Left kidney (tissue), 2 donors: ENCODE results near the gene CYP21A2. TPM values are rescaled to one million over a fixed set of nuclear protein-coding genes. Genes with fewer than 3 reads are reported as not detected.

Experiments used
- DNase-seq: peaks from one replicate; pipeline ENCODE4 v3.0.0-alpha.2; 2013
- polyA plus RNA-seq: library from polyadenylated mRNA; unstranded; fragments of 120-200 nt; gene quantifications from one replicate; pipeline ENCODE4 v1.2.1, GENCODE V29; 2013; ENCODE audit not compliant: insufficient read length

The CYP21A2 gene
- polyA plus RNA-seq, 1 donor: 0.55 TPM

DNA sequence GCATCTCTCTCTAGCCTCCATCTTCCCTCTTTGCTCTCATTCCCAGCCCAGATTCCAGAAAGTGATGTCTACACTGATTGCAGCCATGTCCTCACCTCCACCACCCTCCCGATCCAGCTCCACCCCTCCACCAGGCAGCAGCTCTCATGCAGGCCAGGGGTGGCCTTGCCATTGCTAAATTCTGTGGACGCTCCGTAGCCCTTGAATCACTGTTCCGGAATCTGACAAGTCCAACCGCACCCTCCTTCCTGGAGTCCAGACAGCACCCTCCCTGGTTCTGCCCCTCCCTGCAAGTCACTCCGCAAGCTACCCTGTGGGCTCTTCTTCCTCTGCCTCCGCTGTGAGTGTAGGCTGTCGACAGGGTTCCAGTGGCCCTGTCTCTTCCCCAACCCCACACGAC, 44.7 kb downstream of the CYP21A2 start:
- no peak for DNase-seq

- DNase-seq: no peak
These were observed 45.9 kb downstream of the CYP21A2 start for GRCh38 chr6:32083812-32084768.

DNA sequence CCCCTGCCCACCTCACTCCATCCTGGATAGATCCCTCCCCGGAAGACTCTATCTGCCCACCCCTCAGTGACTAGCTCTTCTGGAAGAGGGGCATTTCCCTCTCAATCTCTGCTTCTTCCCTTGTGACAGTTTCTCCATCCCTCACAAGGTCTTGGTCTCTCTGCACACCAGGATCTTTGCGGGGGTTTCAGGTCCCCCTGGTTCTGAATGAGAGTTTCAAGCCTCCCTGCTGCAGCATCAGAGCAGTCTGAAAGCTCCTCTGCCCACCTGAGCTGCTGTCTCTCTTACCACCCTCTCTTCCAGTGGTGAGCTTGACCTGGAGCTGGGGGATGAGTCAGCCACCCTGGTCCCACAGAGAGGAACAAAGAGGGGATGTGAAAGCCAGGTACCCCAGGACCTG, 46.6 kb downstream of the CYP21A2 start:
- DNase-seq: no peak

DNA sequence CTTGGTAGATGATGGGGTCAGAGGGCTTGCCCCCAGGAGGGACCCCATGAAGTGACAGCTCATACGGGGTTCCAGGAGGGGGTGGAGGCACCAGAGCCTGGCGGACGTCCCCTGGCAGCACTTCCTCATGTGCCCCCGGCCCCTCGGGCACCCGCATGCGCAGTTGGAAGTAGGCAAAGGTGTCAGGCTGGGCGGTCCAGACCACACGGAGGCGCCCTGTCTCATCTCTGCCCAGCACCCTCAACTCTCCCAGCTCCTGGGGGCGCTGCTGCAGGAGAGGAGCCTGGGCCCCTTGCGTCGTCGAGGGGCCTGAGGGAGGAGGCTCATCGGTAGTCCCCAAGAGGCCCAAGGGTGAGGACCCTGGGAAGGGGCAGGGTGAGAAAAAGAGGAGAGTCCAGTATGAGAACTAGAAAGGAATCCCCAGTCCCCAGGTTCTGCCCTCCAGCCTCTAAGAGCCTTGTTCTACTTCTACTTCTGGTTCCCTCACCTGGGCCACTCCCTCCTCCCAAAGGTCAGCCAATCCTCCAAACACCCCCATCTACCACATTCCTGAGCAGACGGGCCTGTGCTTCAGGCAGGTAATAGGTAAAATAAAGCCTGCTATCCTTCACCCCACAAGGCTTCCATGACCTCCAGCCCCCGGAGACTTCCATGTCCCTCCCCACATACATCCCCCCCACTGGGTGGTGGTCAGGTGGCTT, 47.7 kb downstream of the CYP21A2 start:
- no peak for DNase-seq

- DNase-seq: no peak
These were observed 48.7 kb downstream of the CYP21A2 start for GRCh38 chr6:32086661-32087573.

- peak; percentile 57 for DNase-seq
These were observed 49.6 kb downstream of the CYP21A2 start for GRCh38 chr6:32087574-32088486.

- no peak for DNase-seq
These were observed 50.4 kb downstream of the CYP21A2 start for GRCh38 chr6:32088487-32089049.

DNA sequence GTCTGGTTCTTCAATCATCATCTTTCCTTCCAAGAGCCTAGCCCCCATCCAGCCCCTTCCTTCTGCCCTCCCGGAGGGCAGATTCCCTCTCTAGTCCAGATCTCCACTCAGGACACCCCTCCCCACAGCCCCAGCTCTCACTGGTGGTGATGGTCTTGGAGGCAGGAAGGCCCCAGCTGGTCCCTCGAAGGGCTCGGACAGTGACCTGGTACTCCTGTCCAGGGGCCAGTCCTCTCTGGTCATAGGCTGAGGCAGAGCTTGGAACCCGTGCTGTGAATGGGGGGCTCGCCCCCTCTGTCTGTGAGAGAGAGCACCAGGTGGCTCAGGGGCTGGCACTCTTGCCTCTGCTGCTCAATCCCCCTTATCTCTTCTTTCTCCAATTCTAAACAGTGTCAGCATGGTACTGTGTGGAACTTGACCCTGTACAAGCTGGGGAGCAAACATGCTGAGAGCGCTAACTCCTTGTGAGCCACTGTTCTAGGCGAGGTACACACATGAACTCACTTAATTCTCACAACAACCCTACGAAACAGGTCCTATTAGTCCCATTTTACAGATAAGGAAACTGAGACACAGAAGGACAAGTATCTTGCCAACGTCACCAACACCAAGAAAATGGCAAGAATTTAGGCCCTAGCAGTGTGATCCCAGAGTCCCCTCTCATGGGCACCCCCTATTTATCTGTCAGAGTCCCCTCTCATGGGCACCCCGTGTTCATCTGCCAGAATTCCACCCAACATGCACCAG, 51.0 kb downstream of the CYP21A2 start:
- no peak for DNase-seq

Other genes with a start within 250 kb of the CYP21A2 start
- gene VARS1, start 242.7 kb upstream of the CYP21A2 start, polyA plus RNA-seq: 69.7 TPM
- 71.7 TPM for gene LSM2, start 231.4 kb upstream of the CYP21A2 start, polyA plus RNA-seq
- 3.8 TPM for gene HSPA1L, start 223.1 kb upstream of the CYP21A2 start, polyA plus RNA-seq
- gene HSPA1A, start 222.9 kb upstream of the CYP21A2 start, polyA plus RNA-seq: 72.3 TPM
- gene HSPA1B, start 210.7 kb upstream of the CYP21A2 start, polyA plus RNA-seq: 112 TPM
- gene NEU1, start 175.6 kb upstream of the CYP21A2 start, polyA plus RNA-seq: 66.3 TPM
- gene SLC44A4, start 159.4 kb upstream of the CYP21A2 start, polyA plus RNA-seq: 52.6 TPM
- gene EHMT2, start 140.7 kb upstream of the CYP21A2 start, polyA plus RNA-seq: 84.3 TPM
- 23.1 TPM for gene ZBTB12, start 136.3 kb upstream of the CYP21A2 start, polyA plus RNA-seq
- gene C2, start 110.7 kb upstream of the CYP21A2 start, polyA plus RNA-seq: 3.9 TPM
- gene CFB, start 92.3 kb upstream of the CYP21A2 start, polyA plus RNA-seq: 10.7 TPM
- 89.9 TPM for gene NELFE, start 79.4 kb upstream of the CYP21A2 start, polyA plus RNA-seq
- 60.8 TPM for gene SKIC2, start 79.2 kb upstream of the CYP21A2 start, polyA plus RNA-seq
- gene DXO, start 66.3 kb upstream of the CYP21A2 start, polyA plus RNA-seq: 29.4 TPM
- 17.0 TPM for gene C4A, start 56.4 kb upstream of the CYP21A2 start, polyA plus RNA-seq
- 22.3 TPM for gene C4B, start 23.6 kb upstream of the CYP21A2 start, polyA plus RNA-seq
- gene TNXB, start 70.9 kb downstream of the CYP21A2 start, polyA plus RNA-seq: 4.7 TPM
- gene ATF6B, start 89.8 kb downstream of the CYP21A2 start, polyA plus RNA-seq: 94.3 TPM
- 7.5 TPM for gene FKBPL, start 91.9 kb downstream of the CYP21A2 start, polyA plus RNA-seq
- gene PRRT1, start 113.5 kb downstream of the CYP21A2 start, polyA plus RNA-seq: 2.7 TPM
- gene PPT2, start 115.7 kb downstream of the CYP21A2 start, polyA plus RNA-seq: 40.9 TPM
- gene EGFL8, start 126.2 kb downstream of the CYP21A2 start, polyA plus RNA-seq: 30.3 TPM
- gene AGPAT1, start 137.7 kb downstream of the CYP21A2 start, polyA plus RNA-seq: 94.6 TPM
- 90.5 TPM for gene RNF5, start 140.0 kb downstream of the CYP21A2 start, polyA plus RNA-seq
- 28.0 TPM for gene AGER, start 145.8 kb downstream of the CYP21A2 start, polyA plus RNA-seq
- gene PBX2, start 151.8 kb downstream of the CYP21A2 start, polyA plus RNA-seq: 190 TPM
- 10.2 TPM for gene GPSM3, start 154.2 kb downstream of the CYP21A2 start, polyA plus RNA-seq
- gene NOTCH4, start 185.7 kb downstream of the CYP21A2 start, polyA plus RNA-seq: 15.6 TPM